Stomach (tissue), 9 donors: ENCODE data around the gene TMEM229B. TPM values are rescaled to one million over a fixed set of nuclear protein-coding genes. Genes with fewer than 3 reads are reported as not detected.

ENCODE experiments used
- DNase-seq, 2 donors: peaks; one replicate each; pipeline versions ENCODE4 v3.0.0 to v3.0.0-alpha.2; 2013 to 2019
- H3K27ac ChIP-seq, 5 donors: fragments of 200-600 bp in 4 of 5; sonication (generic) in 4 of 5; one replicate each; pipeline ENCODE4 v1.5.1; 2013 to 2019; ENCODE audit warnings: mild to moderate bottlenecking in 1 of 5, moderate library complexity in 1 of 5
- H3K27me3 ChIP-seq, 3 donors: fragments of 200-600 bp; sonication (generic); one replicate each; pipeline ENCODE4 v1.5.1; 2017 to 2019; ENCODE audit warnings: mixed run types in 1 of 3
- H3K36me3 ChIP-seq, 4 donors: fragments of 200-600 bp; sonication (generic); 1 replicate in 3 of 4; 2 replicates in 1 of 4; pipeline ENCODE4 v1.5.1; 2016 to 2019
- H3K4me1 ChIP-seq, 4 donors: fragments of 200-600 bp; sonication (generic); one replicate each; pipeline ENCODE4 v1.5.1; 2016 to 2019
- H3K4me3 ChIP-seq, 4 donors: fragments of 200-600 bp; sonication (generic) in 3 of 4; one replicate each; pipeline ENCODE4 v1.5.1; 2016 to 2019; ENCODE audit warnings: mild to moderate bottlenecking in 1 of 4
- H3K9me3 ChIP-seq, 4 donors: fragments of 200-600 bp; sonication (generic); one replicate each; pipeline ENCODE4 v1.5.1; 2016 to 2019
- CTCF ChIP-seq, 7 experiments: fragments of 450-650 bp in 4 of 7; fragments of 200-600 bp in 3 of 7; sonication (generic) in 3 of 7; IDR thresholded peaks; one replicate each; pipeline ENCODE4 v1.5.1; 2016 to 2019; ENCODE audit warnings: antibody characterized with exemption in 7 of 7, control low read depth in 2 of 7, mild to moderate bottlenecking in 1 of 7
- EP300 ChIP-seq: sonication (generic); formaldehyde crosslinking; IDR thresholded peaks from one replicate; pipeline ENCODE4 v1.6.1; 2017; ENCODE audit warnings: antibody characterized with exemption
- POLR2A ChIP-seq, 4 donors: fragments of 450-650 bp; IDR thresholded peaks; one replicate each; pipeline ENCODE4 v1.6.1; 2016; ENCODE audit warnings: antibody characterized with exemption in 4 of 4, control low read depth in 2 of 4, mild to moderate bottlenecking in 1 of 4, moderate library complexity in 1 of 4
- POLR2AphosphoS5 ChIP-seq, 3 donors: sonication (generic); formaldehyde crosslinking; IDR thresholded peaks; one replicate each; pipeline ENCODE4 v1.6.1; 2016; ENCODE audit warnings: antibody characterized with exemption in 3 of 3
- WGBS, 5 donors: extraction: QIAGEN DNeasy Blood & Tissue Kit in 3 of 5; methylation state at CpG; one replicate each; pipeline versions ENCODE4 v1.1.5 to v1.1.7; 2013 to 2018; 5-methylcytosine and 5-hydroxymethylcytosine counted together
- intact Hi-C: fragments of 100-400 bp; cut with DNase I; formaldehyde crosslinking; loops from one replicate; pipeline ENCODE4 v1.15.1; 2023; ENCODE audit warnings: low total_unique reads
- polyA plus RNA-seq, 3 donors: library from polyadenylated mRNA; stranded (reverse); fragments of 200-250 nt; gene quantifications; one replicate each; pipeline ENCODE4 v1.2.3, GENCODE V29; 2013
- total RNA-seq, 5 donors: library from RNA; depleted of rRNA; stranded (reverse); fragments of >200 nt; gene quantifications; one replicate each; pipeline versions ENCODE4 v1.1.0 to v1.2.3, GENCODE V29; 2014 to 2016
- donor health status: healthy with polysubstance abuse.
- donor health status: Bipolar disorder and iron deficiency.
- donor health status: healthy.

The TMEM229B gene
- total and polyA plus RNA-seq, 8 donors = 0.14 to 15.6 (median 1.4) TPM; not detected in 1

- intact Hi-C loops = no loop called here
- WGBS, 5 donors = 49 to 58% (median 52%) methylated on average over 6 of the region's 6 CpGs
- DNase-seq = no peak
- H3K4me3 ChIP-seq = no peak overlapping the region
- no peaks in the 10 kb centered on the region for H3K36me3 ChIP-seq
- H3K9me3 ChIP-seq = no peaks in the 10 kb centered on the region
- no peaks in the 10 kb centered on the region for H3K27me3 ChIP-seq
- H3K4me1 ChIP-seq = no peaks in the 10 kb centered on the region
- no peak overlapping the region for H3K27ac ChIP-seq
- TF ChIP-seq CTCF (IDR thresholded peaks at IDR 0.05) = no peak
- TF ChIP-seq POLR2A (IDR thresholded peaks at IDR 0.05) = no peak
Measured at GRCh38 chr14:67464377-67464776, 24.1 kb downstream of the TMEM229B start.

GRCh38 chr14:67463900-67464299 is 24.6 kb downstream of the TMEM229B start:
- no peak for DNase-seq
- no peaks in the 10 kb centered on the region for H3K27me3 ChIP-seq
- 85 to 96% (median 93%) methylated on average over 3 of the region's 3 CpGs for WGBS, 5 donors
- no peaks in the 10 kb centered on the region for H3K4me1 ChIP-seq
- H3K27ac ChIP-seq = no peak overlapping the region
- no peak for TF ChIP-seq CTCF (IDR thresholded peaks at IDR 0.05)
- no peak overlapping the region for H3K4me3 ChIP-seq
- H3K9me3 ChIP-seq = no peaks in the 10 kb centered on the region
- H3K36me3 ChIP-seq = no peaks in the 10 kb centered on the region
- intact Hi-C loops = no loop called here

- Histone ChIP-seq H3K4me3 (no peak overlapping the region), H3K36me3 (no peaks in the 10 kb centered on the region), H3K27me3 (no peaks in the 10 kb centered on the region), H3K9me3 (no peaks in the 10 kb centered on the region), H3K27ac (no peak overlapping the region), H3K4me1 (no peaks in the 10 kb centered on the region)
- intact Hi-C loops = no loop called here
- WGBS, 5 donors = 75 to 100% (median 88%) methylated on average over 1 of the region's 1 CpG
- no peak for DNase-seq
- TF ChIP-seq POLR2AphosphoS5 (IDR thresholded peaks at IDR 0.05) (no peak), POLR2A (IDR thresholded peaks at IDR 0.05) (no peak), CTCF (IDR thresholded peaks at IDR 0.05) (no peak), EP300 (no peak)
Measured at GRCh38 chr14:67461996-67462395, 26.5 kb downstream of the TMEM229B start.

- intact Hi-C loops = no loop called here
Measured at GRCh38 chr14:67461341-67461985, 27.1 kb downstream of the TMEM229B start.

More at GRCh38 chr14:67461341-67461985, 27.1 kb downstream of the TMEM229B start:
- DNase-seq = peak in 1 of 2 donors; percentile 55
- no peaks in the 10 kb centered on the region for H3K36me3 ChIP-seq
- no peaks in the 10 kb centered on the region for H3K9me3 ChIP-seq
- H3K27ac ChIP-seq = no peak overlapping the region
- TF ChIP-seq CTCF (IDR thresholded peaks at IDR 0.05) (no peak), POLR2A (IDR thresholded peaks at IDR 0.05) (no peak), POLR2AphosphoS5 (IDR thresholded peaks at IDR 0.05) (no peak), EP300 (no peak)
- WGBS, 5 donors = 49 to 61% (median 55%) methylated on average over 3 of the region's 3 CpGs
- H3K4me1 ChIP-seq = no peaks in the 10 kb centered on the region
- H3K27me3 ChIP-seq = no peaks in the 10 kb centered on the region
- H3K4me3 ChIP-seq = no peak overlapping the region
